NB4 (cell line): ENCODE measurements around the gene TOMM40.
"Not testable (repeated sequence)": the region's sequence is repeated elsewhere in the genome, so short reads cannot be mapped to it uniquely, and the experiment has no call there.

Experiments
- MYC ChIP-seq: IDR thresholded peaks from 2 replicates; pipeline ENCODE4 v1.6.1; 2011; ENCODE audit warnings: low read depth, low read length
- POLR2A ChIP-seq: IDR thresholded peaks from 2 replicates; pipeline ENCODE4 v1.6.1; 2011; ENCODE audit warnings: mild to moderate bottlenecking; ENCODE audit not compliant: insufficient read length; ENCODE audit errors: extremely low read depth
- TF ChIP-seq, protein P1 (sequence below): IDR thresholded peaks from one replicate; pipeline ENCODE4 v1.5.1; 2012; ENCODE audit warnings: low read depth, low read length
- TF ChIP-seq, protein P2 (sequence below): IDR thresholded peaks from 2 replicates; pipeline ENCODE4 v1.6.1; 2011; ENCODE audit warnings: low read depth, low read length

DNA sequence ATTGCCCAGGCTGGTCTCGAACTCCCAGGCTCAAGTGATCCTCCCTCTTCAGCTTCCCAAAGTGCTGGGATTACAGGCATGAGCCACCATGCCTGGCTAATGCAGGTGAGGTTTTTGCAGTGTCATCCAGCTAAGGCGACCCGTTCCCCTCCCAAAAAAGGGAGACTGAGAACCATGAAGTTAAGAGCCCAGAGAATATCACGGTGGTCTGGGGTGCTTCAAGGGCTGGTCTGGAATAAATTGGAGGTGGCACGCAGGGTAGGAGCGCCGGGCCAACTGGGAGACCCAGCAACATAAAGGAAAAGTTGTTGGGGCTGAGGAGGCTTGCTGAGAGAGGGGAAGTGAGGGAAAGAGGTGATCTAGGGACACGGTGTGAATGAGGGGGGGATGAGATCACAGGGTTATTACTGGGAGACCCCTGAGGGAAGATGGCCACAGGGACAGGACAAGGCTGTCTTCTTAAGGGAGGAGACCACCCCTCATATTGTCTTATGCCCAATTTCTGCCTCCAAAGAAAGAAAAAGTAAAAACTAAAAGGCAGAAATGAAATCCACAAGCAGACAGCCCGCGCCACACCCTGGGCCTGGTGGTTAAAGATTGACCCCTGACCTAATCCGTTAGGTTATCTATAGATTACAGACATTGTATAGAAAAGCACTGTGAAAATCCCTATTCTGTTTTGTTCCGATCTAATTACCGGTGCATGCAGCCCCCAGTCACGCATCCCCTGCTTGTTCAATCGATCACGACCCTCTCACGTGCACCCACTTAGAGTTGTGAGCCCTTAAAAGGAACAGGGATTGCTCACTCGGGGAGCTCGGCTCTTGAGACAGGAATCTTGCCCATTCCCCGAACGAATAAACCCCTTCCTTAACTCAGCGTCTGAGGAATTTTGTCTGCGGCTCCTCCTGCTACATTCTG, 22.7 kb downstream of the TOMM40 start:
- TF ChIP-seq, protein P1, sequence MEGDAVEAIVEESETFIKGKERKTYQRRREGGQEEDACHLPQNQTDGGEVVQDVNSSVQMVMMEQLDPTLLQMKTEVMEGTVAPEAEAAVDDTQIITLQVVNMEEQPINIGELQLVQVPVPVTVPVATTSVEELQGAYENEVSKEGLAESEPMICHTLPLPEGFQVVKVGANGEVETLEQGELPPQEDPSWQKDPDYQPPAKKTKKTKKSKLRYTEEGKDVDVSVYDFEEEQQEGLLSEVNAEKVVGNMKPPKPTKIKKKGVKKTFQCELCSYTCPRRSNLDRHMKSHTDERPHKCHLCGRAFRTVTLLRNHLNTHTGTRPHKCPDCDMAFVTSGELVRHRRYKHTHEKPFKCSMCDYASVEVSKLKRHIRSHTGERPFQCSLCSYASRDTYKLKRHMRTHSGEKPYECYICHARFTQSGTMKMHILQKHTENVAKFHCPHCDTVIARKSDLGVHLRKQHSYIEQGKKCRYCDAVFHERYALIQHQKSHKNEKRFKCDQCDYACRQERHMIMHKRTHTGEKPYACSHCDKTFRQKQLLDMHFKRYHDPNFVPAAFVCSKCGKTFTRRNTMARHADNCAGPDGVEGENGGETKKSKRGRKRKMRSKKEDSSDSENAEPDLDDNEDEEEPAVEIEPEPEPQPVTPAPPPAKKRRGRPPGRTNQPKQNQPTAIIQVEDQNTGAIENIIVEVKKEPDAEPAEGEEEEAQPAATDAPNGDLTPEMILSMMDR = not testable (repeated sequence)
- TF ChIP-seq POLR2A, MYC: not testable (repeated sequence)
- TF ChIP-seq, protein P2, sequence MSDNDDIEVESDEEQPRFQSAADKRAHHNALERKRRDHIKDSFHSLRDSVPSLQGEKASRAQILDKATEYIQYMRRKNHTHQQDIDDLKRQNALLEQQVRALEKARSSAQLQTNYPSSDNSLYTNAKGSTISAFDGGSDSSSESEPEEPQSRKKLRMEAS = not testable (repeated sequence)
